Thyroid gland (tissue), 4 donors: Measurements from ENCODE around the gene DEFB132.

Experiments
- POLR2A ChIP-seq, 2 donors: fragments of 450-650 bp; IDR thresholded peaks; one replicate each; pipeline ENCODE4 v1.6.1; 2017; ENCODE audit warnings: antibody characterized with exemption in 2 of 2, mild to moderate bottlenecking in 2 of 2, moderate library complexity in 1 of 2
- TF ChIP-seq, protein P1 (sequence below), 6 experiments: fragments of 200-600 bp in 3 of 6; fragments of 450-650 bp in 3 of 6; sonication (generic) in 3 of 6; IDR thresholded peaks; one replicate each; pipeline ENCODE4 v1.5.1; 2016 to 2019; ENCODE audit warnings: antibody characterized with exemption in 6 of 6, mild to moderate bottlenecking in 2 of 6, inconsistent platforms in 1 of 6, moderate library complexity in 1 of 6

DNA sequence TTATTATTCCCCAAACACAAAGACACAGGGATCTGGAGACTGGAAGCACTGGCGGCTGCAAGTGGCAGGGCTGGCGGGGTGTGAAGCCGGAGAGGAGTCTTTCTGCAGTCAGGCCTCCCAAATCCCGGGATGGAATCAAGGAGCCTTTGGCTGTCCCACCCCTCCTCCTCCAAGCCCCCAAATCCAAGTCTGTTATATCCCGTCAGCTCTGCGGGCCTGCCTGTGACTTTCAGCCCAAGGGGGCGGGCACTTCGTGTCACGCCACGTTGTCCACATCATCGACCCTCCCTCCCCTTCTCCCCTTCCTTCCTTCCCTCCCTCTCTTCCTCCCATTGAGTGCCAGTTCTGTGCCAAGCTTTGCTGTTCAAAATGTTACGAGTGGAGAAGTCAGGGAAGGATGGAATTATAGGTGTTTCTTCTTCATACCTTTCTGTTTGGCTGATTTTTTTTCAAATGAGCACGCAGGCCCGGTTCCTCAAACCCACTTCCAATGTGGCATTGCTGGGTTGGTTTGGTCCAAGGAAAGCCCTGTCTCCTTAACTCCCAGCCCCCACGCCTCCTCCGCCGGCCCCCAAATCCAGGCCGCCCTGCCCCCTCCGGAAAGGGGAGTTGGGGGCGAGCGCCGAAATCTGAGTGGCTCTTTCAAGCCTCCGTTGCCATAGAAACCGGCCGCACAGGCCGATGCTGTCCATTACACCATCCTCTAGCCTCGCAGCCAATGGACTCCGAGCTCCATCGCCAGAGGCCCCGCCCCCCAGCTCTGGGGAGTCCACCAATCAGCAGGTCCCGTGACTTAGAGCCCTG lies 52.5 kb downstream of the DEFB132 start:
- peak in 1 of 2 donors; percentile 78 for TF ChIP-seq POLR2A (IDR thresholded peaks at IDR 0.05)
- TF ChIP-seq, protein P1, sequence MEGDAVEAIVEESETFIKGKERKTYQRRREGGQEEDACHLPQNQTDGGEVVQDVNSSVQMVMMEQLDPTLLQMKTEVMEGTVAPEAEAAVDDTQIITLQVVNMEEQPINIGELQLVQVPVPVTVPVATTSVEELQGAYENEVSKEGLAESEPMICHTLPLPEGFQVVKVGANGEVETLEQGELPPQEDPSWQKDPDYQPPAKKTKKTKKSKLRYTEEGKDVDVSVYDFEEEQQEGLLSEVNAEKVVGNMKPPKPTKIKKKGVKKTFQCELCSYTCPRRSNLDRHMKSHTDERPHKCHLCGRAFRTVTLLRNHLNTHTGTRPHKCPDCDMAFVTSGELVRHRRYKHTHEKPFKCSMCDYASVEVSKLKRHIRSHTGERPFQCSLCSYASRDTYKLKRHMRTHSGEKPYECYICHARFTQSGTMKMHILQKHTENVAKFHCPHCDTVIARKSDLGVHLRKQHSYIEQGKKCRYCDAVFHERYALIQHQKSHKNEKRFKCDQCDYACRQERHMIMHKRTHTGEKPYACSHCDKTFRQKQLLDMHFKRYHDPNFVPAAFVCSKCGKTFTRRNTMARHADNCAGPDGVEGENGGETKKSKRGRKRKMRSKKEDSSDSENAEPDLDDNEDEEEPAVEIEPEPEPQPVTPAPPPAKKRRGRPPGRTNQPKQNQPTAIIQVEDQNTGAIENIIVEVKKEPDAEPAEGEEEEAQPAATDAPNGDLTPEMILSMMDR (IDR thresholded peaks at IDR 0.05): no peak
